ENCODE results near the gene SYCE1L.

Gene SYCE1L

GRCh38 chr16:77191259-77191969 lies 7.8 kb upstream of the SYCE1L start:
- no peak for TF ChIP-seq GATA2 (IDR thresholded peaks at IDR 0.05; ENCODE audit: low read depth, low read length)
- no peak for TF ChIP-seq GATA3 (IDR thresholded peaks at IDR 0.05; ENCODE audit: low read depth, low read length)

- no peak for TF ChIP-seq GATA2 (IDR thresholded peaks at IDR 0.05; ENCODE audit: low read depth, low read length)
These were observed 5.8 kb upstream of the SYCE1L start for GRCh38 chr16:77193377-77193776.

- TF ChIP-seq GATA3 (IDR thresholded peaks at IDR 0.05; ENCODE audit: low read depth, low read length) (no peak), GATA2 (IDR thresholded peaks at IDR 0.05; ENCODE audit: low read depth, low read length) (no peak)
These were observed 4.6 kb upstream of the SYCE1L start for GRCh38 chr16:77194295-77195231.

- TF ChIP-seq GATA2 (IDR thresholded peaks at IDR 0.05; ENCODE audit: low read depth, low read length) = no peak
- TF ChIP-seq GATA3 (IDR thresholded peaks at IDR 0.05; ENCODE audit: low read depth, low read length) = no peak
These were observed 3.8 kb upstream of the SYCE1L start for GRCh38 chr16:77195411-77195810.

GRCh38 chr16:77197747-77198146 lies 1.5 kb upstream of the SYCE1L start:
- TF ChIP-seq GATA3 (IDR thresholded peaks at IDR 0.05; ENCODE audit: low read depth, low read length) (no peak), GATA2 (IDR thresholded peaks at IDR 0.05; ENCODE audit: low read depth, low read length) (no peak)

- no peak for TF ChIP-seq GATA2 (IDR thresholded peaks at IDR 0.05; ENCODE audit: low read depth, low read length)
- no peak for TF ChIP-seq GATA3 (IDR thresholded peaks at IDR 0.05; ENCODE audit: low read depth, low read length)
These were observed 7.3 kb downstream of the SYCE1L start for GRCh38 chr16:77206533-77206932.

GRCh38 chr16:77207030-77207429 lies 7.8 kb downstream of the SYCE1L start:
- no peak for TF ChIP-seq GATA3 (IDR thresholded peaks at IDR 0.05; ENCODE audit: low read depth, low read length)
- no peak for TF ChIP-seq GATA2 (IDR thresholded peaks at IDR 0.05; ENCODE audit: low read depth, low read length)

- TF ChIP-seq GATA3 (IDR thresholded peaks at IDR 0.05; ENCODE audit: low read depth, low read length) (no peak), GATA2 (IDR thresholded peaks at IDR 0.05; ENCODE audit: low read depth, low read length) (no peak)
These were observed 9.2 kb downstream of the SYCE1L start for GRCh38 chr16:77208382-77208781.

- TF ChIP-seq GATA3 (IDR thresholded peaks at IDR 0.05; ENCODE audit: low read depth, low read length) (no peak), GATA2 (IDR thresholded peaks at IDR 0.05; ENCODE audit: low read depth, low read length) (no peak)
These were observed 12.9 kb downstream of the SYCE1L start for GRCh38 chr16:77211880-77212740.

GRCh38 chr16:77212741-77213541 lies 13.7 kb downstream of the SYCE1L start:
- TF ChIP-seq GATA3 (IDR thresholded peaks at IDR 0.05; ENCODE audit: low read depth, low read length) (no peak), GATA2 (IDR thresholded peaks at IDR 0.05; ENCODE audit: low read depth, low read length) (no peak)

GRCh38 chr16:77213542-77214106 lies 14.4 kb downstream of the SYCE1L start:
- TF ChIP-seq GATA2 (IDR thresholded peaks at IDR 0.05; ENCODE audit: low read depth, low read length) (no peak), GATA3 (IDR thresholded peaks at IDR 0.05; ENCODE audit: low read depth, low read length) (no peak)

- TF ChIP-seq GATA3 (IDR thresholded peaks at IDR 0.05; ENCODE audit: low read depth, low read length) = no peak
These were observed 15.4 kb downstream of the SYCE1L start for GRCh38 chr16:77214411-77215138.
